A549 (cell line): ENCODE measurements around the gene ZPLD1. TPM values are rescaled to one million over a fixed set of nuclear protein-coding genes. Genes with fewer than 3 reads are reported as not detected.

ENCODE experiments used
- ATAC-seq, 2 experiments: fragments of 200-7000 bp in 1 of 2; fragments of >200 bp in 1 of 2; cut with Nextera tagmentation in 1 of 2; cut with Tn5 transposase in 1 of 2; 3 replicates each; pipeline versions ENCODE4 v1.8.0 to v1.9.1; 2018 to 2020; ENCODE audit warnings: mild to moderate bottlenecking in 1 of 2, moderate library complexity in 1 of 2
- CTCF ChIA-PET: fragments of 300-600 bp; sonication (Branson Sonifier 250); formaldehyde crosslinking; extraction: SDS; loops from one replicate; lab custom pipeline; 2021; ENCODE audit warnings: antibody characterized with exemption, inconsistent platforms; lab: Yijun Ruan, JAX
- POLR2A ChIA-PET: fragments of 350-600 bp; formaldehyde crosslinking; extraction: SDS; loops from one replicate; lab custom pipeline; 2021; ENCODE audit warnings: antibody characterized with exemption, inconsistent platforms; lab: Yijun Ruan, JAX
- DNase-seq, 2 experiments: peaks; one replicate each; pipeline versions ENCODE4 v3.0.0 to v3.0.0-alpha.2; 2011 to 2016; ENCODE audit warnings: low read depth in 1 of 2, low spot score in 1 of 2
- FAIRE-seq: peaks from 2 replicates; lab custom pipeline; 2011; peaks lifted over from hg19 to GRCh38; lab: Jason Lieb, UNC
- H3K27ac ChIP-seq, 2 experiments: fragments of >200 bp; sonication (Bioruptor Twin); formaldehyde crosslinking; 3 replicates each; pipeline ENCODE4 v1.5.1; 2016 to 2017
- H3K4me1 ChIP-seq: fragments of >200 bp; sonication (Bioruptor Twin); formaldehyde crosslinking; 3 replicates; pipeline ENCODE4 v1.6.1; 2016
- H3K4me2 ChIP-seq: fragments of >200 bp; sonication (Bioruptor Twin); formaldehyde crosslinking; 3 replicates; pipeline ENCODE4 v1.6.1; 2016
- H3K4me3 ChIP-seq: fragments of >200 bp; sonication (Bioruptor Twin); formaldehyde crosslinking; 3 replicates; pipeline ENCODE4 v1.5.1; 2016
- H3K9me3 ChIP-seq: fragments of >200 bp; sonication (Bioruptor Twin); formaldehyde crosslinking; 3 replicates; pipeline ENCODE4 v1.6.1; 2016
- BHLHE40 ChIP-seq: IDR thresholded peaks from 2 replicates; pipeline ENCODE4 v1.6.1; 2012; ENCODE audit warnings: low read depth, low read length, inconsistent platforms
- CBX2 ChIP-seq: fragments of 200-600 bp; sonication (generic); IDR thresholded peaks from 2 replicates; pipeline ENCODE4 v1.6.1; 2016; ENCODE audit warnings: low read depth, mild to moderate bottlenecking, borderline replicate concordance
- CTCF ChIP-seq: fragments of >200 bp; sonication (Bioruptor Twin); formaldehyde crosslinking; IDR thresholded peaks from 3 replicates; pipeline ENCODE4 v1.5.1; 2016
- EHMT2 ChIP-seq: fragments of 200-600 bp; sonication (generic); IDR thresholded peaks from 2 replicates; pipeline ENCODE4 v1.6.1; 2016; ENCODE audit warnings: antibody characterized with exemption, low read depth, mild to moderate bottlenecking, moderate library complexity
- EP300 ChIP-seq, 2 experiments: fragments of >200 bp; sonication (Bioruptor Twin); formaldehyde crosslinking; IDR thresholded peaks; 2 replicates in 1 of 2; 3 replicates in 1 of 2; pipeline ENCODE4 v1.6.1; 2016 to 2017
- ESRRA ChIP-seq: fragments of 150-350 bp; IDR thresholded peaks from 2 replicates; pipeline ENCODE4 v1.6.1; 2014; ENCODE audit warnings: mild to moderate bottlenecking, low read length, borderline replicate concordance
- HDAC2 ChIP-seq: fragments of 200-600 bp; sonication (generic); IDR thresholded peaks from 2 replicates; pipeline ENCODE4 v1.6.1; 2016
- HOXB5 ChIP-seq: fragments of 250-450 bp; sonication (Bioruptor Pico); IDR thresholded peaks from 2 replicates; pipeline ENCODE4 v1.5.0; 2020; ENCODE audit warnings: mild to moderate bottlenecking, moderate library complexity
- JUN ChIP-seq, 2 experiments: fragments of >200 bp; sonication (Bioruptor Twin); formaldehyde crosslinking; IDR thresholded peaks; 2 replicates in 1 of 2; 3 replicates in 1 of 2; pipeline ENCODE4 v1.6.1; 2016 to 2017
- KDM1A ChIP-seq: fragments of 200-600 bp; sonication (generic); IDR thresholded peaks from 2 replicates; pipeline ENCODE4 v1.6.1; 2016; ENCODE audit warnings: low read depth, mild to moderate bottlenecking
- NFE2L2 ChIP-seq: fragments of 150-350 bp; conservative IDR thresholded peaks from 2 replicates; pipeline ENCODE4 v1.6.1; 2014; ENCODE audit warnings: low read length
- PBX3 ChIP-seq: IDR thresholded peaks from 2 replicates; pipeline ENCODE4 v1.6.1; 2012
- PHF8 ChIP-seq: fragments of 200-600 bp; sonication (generic); IDR thresholded peaks from 2 replicates; pipeline ENCODE4 v1.6.1; 2016; ENCODE audit warnings: low read depth, mild to moderate bottlenecking, antibody characterized with exemption, moderate library complexity, borderline replicate concordance
- RCOR1 ChIP-seq: fragments of 150-350 bp; IDR thresholded peaks from 2 replicates; pipeline ENCODE4 v1.6.1; 2014; ENCODE audit warnings: antibody characterized with exemption, low read length, low read depth
- REST ChIP-seq: fragments of 200-600 bp; sonication (generic); IDR thresholded peaks from 2 replicates; pipeline ENCODE4 v1.6.1; 2016; ENCODE audit warnings: antibody characterized with exemption, mild to moderate bottlenecking, moderate library complexity
- RNF2 ChIP-seq: fragments of 200-600 bp; sonication (generic); IDR thresholded peaks from 2 replicates; pipeline ENCODE4 v1.6.1; 2016; ENCODE audit warnings: low read depth, mild to moderate bottlenecking, antibody characterized with exemption, moderate library complexity, borderline replicate concordance
- SMC3 ChIP-seq: fragments of >200 bp; sonication (Bioruptor Twin); formaldehyde crosslinking; IDR thresholded peaks from 3 replicates; pipeline ENCODE4 v1.6.1; 2018; ENCODE audit warnings: inconsistent platforms
- SREBF2 ChIP-seq: fragments of 450-650 bp; IDR thresholded peaks from 2 replicates; pipeline ENCODE4 v1.6.1; 2014; ENCODE audit warnings: mild to moderate bottlenecking, moderate library complexity
- TP53 ChIP-seq: fragments of 250-450 bp; sonication (Bioruptor Pico); IDR thresholded peaks from 2 replicates; pipeline ENCODE4 v1.5.0; 2021; ENCODE audit warnings: mild to moderate bottlenecking, moderate library complexity
- USF2 ChIP-seq: fragments of 450-650 bp; IDR thresholded peaks from 2 replicates; pipeline ENCODE4 v1.6.1; 2014; ENCODE audit warnings: antibody characterized with exemption
- ZFP36 ChIP-seq: fragments of 450-650 bp; IDR thresholded peaks from 2 replicates; pipeline ENCODE4 v1.6.1; 2014; ENCODE audit warnings: borderline replicate concordance; ENCODE audit not compliant: partially characterized antibody
- ZSCAN20 ChIP-seq: fragments of 250-450 bp; sonication (Bioruptor Pico); IDR thresholded peaks from 2 replicates; pipeline ENCODE4 v1.8.0; 2022; ENCODE audit warnings: mild to moderate bottlenecking, moderate library complexity
- WGBS: methylation state at CpG from one replicate; pipeline ENCODE4 v1.1.6; 2017; ENCODE audit errors: missing lambda C conversion rate; 5-methylcytosine and 5-hydroxymethylcytosine counted together
- polyA plus RNA-seq, 4 experiments: library from polyadenylated mRNA; depleted of rRNA in 3 of 4; stranded (reverse); fragments of >200 nt; fragmentation: RNase III in 1 of 4; extraction: RNeasy Plus Mini Kit Qiagen cat#74134 plus additional on column Dnase treatment in 1 of 4; gene quantifications; 2 replicates in 3 of 4; 3 replicates in 1 of 4; pipeline ENCODE4 v1.2.3, GENCODE V29; 2011 to 2017

The ZPLD1 gene
- polyA plus RNA-seq, 2 of the 4 experiments (the other 2 are of a cell fraction) = 0.03 to 0.05 TPM

- TF ChIP-seq REST (no peak), EHMT2 (no peak), PBX3 (no peak), ZSCAN20 (CRISPR knock-in tag) (no peak)
Measured at GRCh38 chr3:102415553-102415952, 19.3 kb upstream of the ZPLD1 start (continued).

- no peak for TF ChIP-seq SREBF2
- TF ChIP-seq CBX2 = no peak
- TF ChIP-seq ZFP36 = no peak
- TF ChIP-seq CTCF = no peak
- TF ChIP-seq PHF8 = no peak
- TF ChIP-seq, all 56 proteins: peak for 0
- ChIA-PET CTCF (no interaction called here), POLR2A (no interaction called here)
- DNase-seq = no peak
- ATAC-seq = no peak
- no peaks in the 10 kb centered on the region for H3K4me1 ChIP-seq
- FAIRE-seq = no peak
- H3K4me3 ChIP-seq = no peak overlapping the region
- H3K27ac ChIP-seq = no peak overlapping the region
- no peak overlapping the region for H3K4me2 ChIP-seq
- H3K9me3 ChIP-seq = no peaks in the 10 kb centered on the region
Measured at GRCh38 chr3:102419786-102420185, 15.0 kb upstream of the ZPLD1 start.

GRCh38 chr3:102441832-102442231 lies 7.0 kb downstream of the ZPLD1 start:
- H3K27ac ChIP-seq = no peak overlapping the region
- H3K9me3 ChIP-seq = no peaks in the 10 kb centered on the region
- CTCF ChIA-PET = interaction anchor here (0.8 kb wide), 1 partner anchor 10 kb away, joined by 3 read pairs; no protein-coding TSS in a partner anchor
- no peak for FAIRE-seq
- no peak overlapping the region for H3K4me3 ChIP-seq
- no peak overlapping the region for H3K4me2 ChIP-seq
- TF ChIP-seq BHLHE40 (no peak), SREBF2 (no peak), RCOR1 (no peak)
- WGBS = 78% methylated on average over 1 of the region's 1 CpG
- POLR2A ChIA-PET = no interaction called here
- no peak for ATAC-seq
- no peak for DNase-seq
- no peaks in the 10 kb centered on the region for H3K4me1 ChIP-seq

GRCh38 chr3:102443021-102443420 lies 8.2 kb downstream of the ZPLD1 start:
- CTCF ChIA-PET = no interaction called here
- 30% methylated on average over 2 of the region's 2 CpGs for WGBS
- no peak for TF ChIP-seq ZSCAN20 (CRISPR knock-in tag)
- TF ChIP-seq HOXB5 (CRISPR knock-in tag) = no peak
- TF ChIP-seq JUN (IDR thresholded peaks at IDR 0.05) = no peak
- TF ChIP-seq KDM1A = no peak
- no peak for TF ChIP-seq PHF8
- no peak for TF ChIP-seq ESRRA
- TF ChIP-seq USF2 = no peak
- TF ChIP-seq RNF2 = no peak
- TF ChIP-seq SMC3 = no peak
- no peak for TF ChIP-seq EP300 (IDR thresholded peaks at IDR 0.05)
- TF ChIP-seq NFE2L2 = no peak
- no peak for TF ChIP-seq HDAC2
- TF ChIP-seq TP53 (CRISPR knock-in tag) = no peak
- TF ChIP-seq ZFP36 = no peak
- no peak for TF ChIP-seq REST

More at GRCh38 chr3:102443021-102443420, 8.2 kb downstream of the ZPLD1 start:
- no peak for ATAC-seq
- H3K4me3 ChIP-seq = no peak overlapping the region
- no peak for DNase-seq
- H3K4me2 ChIP-seq = no peak overlapping the region
- H3K4me1 ChIP-seq = no peaks in the 10 kb centered on the region
- no peak for FAIRE-seq
- POLR2A ChIA-PET = no interaction called here
- H3K9me3 ChIP-seq = no peaks in the 10 kb centered on the region
- no peak overlapping the region for H3K27ac ChIP-seq
